ENCODE results near the gene SLC13A3.

The SLC13A3 gene

GRCh38 chr20:46651091-46651962, at the start of gene SLC13A3:
Gene SLC13A3 (minus strand): TSS chr20:46651459. CDS start chr20:46651421, 38 bp downstream.
- peak; percentile 43 for DNase-seq

GRCh38 chr20:46701057-46701456, 49.8 kb upstream of the SLC13A3 start:
- DNase-seq = no peak

- DNase-seq = no peak
Measured at GRCh38 chr20:46700481-46700880, 49.2 kb upstream of the SLC13A3 start.

GRCh38 chr20:46699651-46700359, 48.5 kb upstream of the SLC13A3 start:
- no peak for DNase-seq

DNA sequence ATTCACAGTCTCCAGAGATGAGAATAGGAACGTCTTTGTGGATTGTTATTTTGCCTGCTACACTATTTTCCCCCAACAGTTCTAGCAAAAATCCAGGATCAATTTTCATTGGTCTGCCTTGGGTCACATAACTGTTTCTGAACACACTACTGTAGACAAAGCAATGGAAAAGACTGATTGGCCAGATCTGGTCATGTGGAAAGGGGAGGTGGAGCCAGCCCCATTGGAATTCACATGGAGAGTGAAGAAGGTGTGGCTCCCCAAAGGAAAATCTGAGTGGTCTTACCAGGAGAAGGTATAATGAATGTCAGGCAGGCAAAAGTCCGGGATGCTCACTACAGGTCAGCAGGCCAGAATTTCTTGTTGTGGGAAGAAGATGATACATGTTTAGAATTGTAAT, 47.5 kb upstream of the SLC13A3 start:
- no peak for DNase-seq

DNA sequence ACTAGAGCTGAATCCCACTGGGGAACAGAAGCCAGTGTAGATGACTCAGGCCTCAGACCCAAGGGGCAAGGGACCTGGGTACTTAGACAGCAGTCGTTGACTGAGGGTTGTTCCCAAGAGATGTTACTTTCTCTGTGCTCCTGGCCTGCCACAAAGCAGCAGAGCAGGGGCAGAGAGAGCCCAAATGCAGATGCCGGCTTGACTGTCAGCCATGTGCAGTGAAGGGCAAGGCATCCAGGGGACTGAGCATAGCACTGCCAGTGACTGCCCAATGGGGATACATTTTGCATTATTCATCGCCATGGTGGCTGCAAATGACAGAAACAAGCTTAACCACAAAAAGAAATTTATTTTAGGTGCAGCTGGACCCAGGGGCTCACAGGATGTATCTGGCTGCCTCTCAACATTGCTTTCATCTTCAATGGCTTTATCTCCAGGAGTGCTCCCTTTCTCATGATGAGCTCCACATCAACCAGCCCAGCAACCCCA, 45.6 kb upstream of the SLC13A3 start:
- DNase-seq = no peak

DNA sequence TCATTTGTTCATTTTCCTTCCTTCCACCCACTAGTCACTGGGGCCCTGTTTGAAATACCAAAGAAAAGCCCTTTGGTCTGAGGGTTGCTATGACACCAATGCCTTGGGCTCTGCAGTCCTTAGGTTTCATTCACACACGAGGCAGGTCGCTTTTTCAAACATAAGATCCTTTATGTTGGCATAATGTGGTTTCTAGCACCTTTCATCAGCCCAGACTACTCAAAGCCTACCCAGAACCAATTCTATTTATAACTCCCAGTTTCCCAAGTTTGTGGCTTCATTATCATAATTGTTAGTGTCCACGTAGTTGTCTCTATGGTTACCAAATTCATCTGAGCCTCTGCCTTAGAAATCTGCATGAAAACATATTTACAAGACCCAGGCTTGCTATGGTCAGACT, 44.6 kb upstream of the SLC13A3 start:
- no peak for DNase-seq

GRCh38 chr20:46694484-46694883, 43.2 kb upstream of the SLC13A3 start:
- DNase-seq = peak; percentile 26

GRCh38 chr20:46691196-46691595, 39.9 kb upstream of the SLC13A3 start:
- no peak for DNase-seq

- DNase-seq = no peak
Measured at GRCh38 chr20:46690219-46691106, 39.2 kb upstream of the SLC13A3 start.

- no peak for DNase-seq
Measured at GRCh38 chr20:46689754-46690085, 38.5 kb upstream of the SLC13A3 start.

- peak; percentile 96 for DNase-seq
Measured at GRCh38 chr20:46689082-46689753, 38.0 kb upstream of the SLC13A3 start, which contains the start of gene TP53RK. Gene TP53RK (minus strand): TSS chr20:46689444. CDS start chr20:46689414, 30 bp downstream.

GRCh38 chr20:46688151-46689081, 37.2 kb upstream of the SLC13A3 start:
- DNase-seq = peak; percentile 57

DNA sequence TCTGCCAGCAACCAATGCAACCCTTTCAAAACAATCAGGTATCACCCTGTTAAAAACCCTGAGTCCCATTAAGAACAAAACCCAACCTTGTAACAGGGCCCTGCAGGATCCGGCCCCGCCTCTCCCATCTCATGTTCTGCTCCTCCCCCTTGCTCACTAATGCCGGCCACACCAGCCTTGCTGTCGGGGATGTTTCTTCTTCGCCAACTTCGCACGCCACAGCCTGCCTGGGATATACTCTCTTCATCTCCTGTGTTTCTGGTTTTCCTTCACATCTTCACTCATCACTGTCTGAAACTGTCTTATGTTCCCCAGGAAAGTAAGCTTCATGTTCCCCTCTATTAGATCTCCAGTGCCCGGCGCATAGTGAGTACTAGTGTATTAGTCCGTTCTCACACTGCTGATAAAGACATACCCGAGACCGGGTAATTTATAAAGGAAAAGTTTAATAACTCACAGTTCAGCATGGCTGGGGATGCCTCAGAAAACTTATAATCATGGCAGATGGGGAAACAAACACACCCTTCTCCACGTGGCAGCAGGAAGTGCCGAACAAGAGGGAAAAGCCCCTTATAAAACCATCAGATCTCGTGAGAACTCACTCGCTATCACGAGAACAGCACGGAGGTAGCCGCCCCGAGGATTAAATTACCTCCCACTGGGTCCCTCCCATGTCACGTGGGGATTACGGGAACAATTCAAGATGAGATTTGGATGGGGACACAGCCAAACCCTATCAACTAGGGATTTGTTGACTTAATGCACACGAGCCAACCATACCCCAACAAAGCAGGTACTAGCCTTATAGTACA, 32.9 kb upstream of the SLC13A3 start:
- no peak for DNase-seq

GRCh38 chr20:46683668-46683938, 32.3 kb upstream of the SLC13A3 start:
- no peak for DNase-seq

DNA sequence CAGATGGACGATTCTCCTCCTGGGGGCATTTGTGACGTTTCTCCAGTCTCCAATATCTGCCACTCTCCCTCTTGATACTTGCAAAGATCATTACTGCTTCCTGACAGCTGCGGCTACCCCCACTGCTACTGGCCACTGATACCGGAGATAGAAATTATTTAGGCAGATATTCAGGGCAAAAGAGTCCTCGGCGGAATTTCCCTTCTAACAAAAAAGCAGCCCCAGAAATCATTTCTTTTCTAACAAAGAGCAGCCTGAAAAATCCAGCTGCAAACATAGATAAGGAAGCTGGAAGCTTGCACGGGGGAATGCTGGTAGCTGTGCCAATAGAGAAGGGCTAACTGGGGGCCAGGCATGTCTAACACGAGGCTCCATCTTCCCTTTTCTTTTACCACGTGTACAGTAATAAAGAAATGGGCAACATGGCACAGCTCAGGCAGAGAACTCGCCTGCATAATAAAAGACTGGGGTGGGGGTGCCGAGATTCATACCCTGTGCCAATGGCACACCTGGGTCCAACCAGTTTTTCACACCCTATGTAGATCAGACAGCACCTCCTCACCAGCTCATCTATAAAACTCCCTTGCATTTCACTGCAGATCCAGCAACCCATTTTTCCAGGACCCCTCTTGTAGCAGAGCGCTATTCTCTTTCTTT, 31.9 kb upstream of the SLC13A3 start:
- DNase-seq = no peak

GRCh38 chr20:46682063-46682821, 31.0 kb upstream of the SLC13A3 start:
- no peak for DNase-seq

GRCh38 chr20:46681032-46681854, 30.0 kb upstream of the SLC13A3 start:
- DNase-seq = peak; percentile 79

Measured in midbrain (tissue), 1 donor.